Measurements from ENCODE around the gene RBM26. TPM values are rescaled to one million over a fixed set of nuclear protein-coding genes. Genes with fewer than 3 reads are reported as not detected.

Gene RBM26
- total RNA-seq, 6 donors from 2014 or later = 27.7 to 70.1 (median 32.9) TPM

GRCh38 chr13:79369226-79369625 is 36.8 kb downstream of the RBM26 start:
- Histone ChIP-seq H3K27me3 (no peaks in the 10 kb centered on the region), H3K4me1 (no peaks in the 10 kb centered on the region), H3K36me3 (peaks cover 19 to 73% (median 42%) of the 10 kb centered on the region in 4 donors), H3K9me3 (no peaks in the 10 kb centered on the region), H3K4me3 (no peak overlapping the region), H3K27ac (no peak overlapping the region)
- no peak for ATAC-seq (ENCODE audit: low FRiP score in 2 of 2)
- TF ChIP-seq EP300 (IDR thresholded peaks at IDR 0.05) (no peak), POLR2A (IDR thresholded peaks at IDR 0.05) (no peak), CTCF (IDR thresholded peaks at IDR 0.05) (no peak), POLR2AphosphoS5 (IDR thresholded peaks at IDR 0.05) (no peak)
- DNase-seq = no peak
- 89 to 91% methylated on average over 1 of the region's 1 CpG for WGBS, 2 donors

- Histone ChIP-seq H3K36me3 (peaks cover 12 to 81% (median 39%) of the 10 kb centered on the region in 4 donors), H3K27me3 (no peaks in the 10 kb centered on the region), H3K27ac (no peak overlapping the region), H3K4me3 (no peak overlapping the region), H3K4me1 (no peaks in the 10 kb centered on the region), H3K9me3 (no peaks in the 10 kb centered on the region)
- 80 to 83% methylated on average over 2 of the region's 2 CpGs for WGBS, 2 donors
- DNase-seq (no peak), ATAC-seq (ENCODE audit: low FRiP score in 2 of 2) (no peak)
- TF ChIP-seq POLR2A (IDR thresholded peaks at IDR 0.05) (no peak), CTCF (IDR thresholded peaks at IDR 0.05) (no peak), EP300 (IDR thresholded peaks at IDR 0.05) (no peak), POLR2AphosphoS5 (IDR thresholded peaks at IDR 0.05) (no peak)
Measured at GRCh38 chr13:79365981-79366380, 40.1 kb downstream of the RBM26 start.

DNA sequence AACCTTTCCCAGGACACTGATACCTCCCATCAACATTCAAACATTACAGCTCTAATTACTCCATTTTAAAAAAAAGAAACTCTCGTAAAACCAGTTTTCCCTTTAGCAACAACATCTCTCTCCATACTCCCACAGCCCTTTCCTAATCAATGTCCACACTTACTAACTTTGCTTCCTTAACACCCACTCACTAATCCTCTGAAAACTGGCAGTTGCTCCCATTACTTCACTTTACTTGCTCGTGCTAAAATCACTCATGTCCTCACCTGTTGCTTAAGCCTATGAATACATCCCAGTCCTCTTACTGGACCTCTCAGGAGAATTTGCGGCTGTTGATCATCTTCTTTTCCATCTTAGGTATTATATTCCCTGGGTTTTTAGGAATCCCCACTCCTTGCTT is 44.8 kb downstream of the RBM26 start:
- DNase-seq (no peak), ATAC-seq (ENCODE audit: low FRiP score in 2 of 2) (no peak)
- WGBS, 2 donors = 77 to 90% methylated on average over 3 of the region's 3 CpGs

GRCh38 chr13:79360095-79360494 is 46.0 kb downstream of the RBM26 start:
- H3K9me3 ChIP-seq = no peaks in the 10 kb centered on the region
- H3K36me3 ChIP-seq = peaks cover 3 to 73% (median 12%) of the 10 kb centered on the region in 4 donors
- no peak for DNase-seq
- H3K27ac ChIP-seq = no peak overlapping the region
- no peak for ATAC-seq (ENCODE audit: low FRiP score in 2 of 2)
- no peaks in the 10 kb centered on the region for H3K27me3 ChIP-seq
- 60 to 78% methylated on average over 1 of the region's 1 CpG for WGBS, 2 donors
- no peak overlapping the region for H3K4me3 ChIP-seq
- no peak for TF ChIP-seq POLR2AphosphoS5 (IDR thresholded peaks at IDR 0.05)
- TF ChIP-seq EP300 (IDR thresholded peaks at IDR 0.05) = no peak
- no peak for TF ChIP-seq POLR2A (IDR thresholded peaks at IDR 0.05)
- no peak for TF ChIP-seq CTCF (IDR thresholded peaks at IDR 0.05)
- H3K4me1 ChIP-seq = no peaks in the 10 kb centered on the region

More for the DNA sequence above, 44.8 kb downstream of the RBM26 start:
- Histone ChIP-seq H3K36me3 (peaks cover 7 to 75% (median 22%) of the 10 kb centered on the region in 4 donors), H3K4me3 (no peak overlapping the region), H3K4me1 (no peaks in the 10 kb centered on the region), H3K27me3 (no peaks in the 10 kb centered on the region), H3K27ac (no peak overlapping the region), H3K9me3 (no peaks in the 10 kb centered on the region)
- TF ChIP-seq EP300 (IDR thresholded peaks at IDR 0.05) = no peak
- TF ChIP-seq CTCF (IDR thresholded peaks at IDR 0.05) = no peak
- TF ChIP-seq POLR2A (IDR thresholded peaks at IDR 0.05) = no peak
- TF ChIP-seq POLR2AphosphoS5 (IDR thresholded peaks at IDR 0.05) = no peak

DNA sequence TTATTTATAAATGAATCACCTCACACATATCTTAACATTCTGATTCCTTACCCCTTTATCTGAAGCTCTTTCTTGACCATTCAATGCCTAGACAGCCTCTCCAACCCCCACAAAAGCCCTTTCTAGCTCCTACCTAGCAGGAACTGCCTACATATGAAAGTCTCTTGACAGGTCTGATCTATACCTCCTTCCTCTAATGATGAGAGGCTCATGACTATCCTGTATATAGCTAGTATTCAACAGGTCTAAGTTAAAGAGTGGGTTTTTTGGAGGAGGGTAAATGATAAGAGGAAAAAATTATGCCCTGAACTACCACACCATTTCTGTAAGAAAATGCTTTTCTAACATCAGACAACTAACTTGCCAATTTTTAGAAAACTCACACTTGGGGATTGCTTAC is 47.0 kb downstream of the RBM26 start:
- Histone ChIP-seq H3K36me3 (peaks cover 0 to 73% (median 13%) of the 10 kb centered on the region in 4 donors), H3K27me3 (no peaks in the 10 kb centered on the region), H3K4me1 (peaks cover 0 to 5% (median 0%) of the 10 kb centered on the region in 4 donors), H3K9me3 (no peaks in the 10 kb centered on the region), H3K4me3 (no peak overlapping the region), H3K27ac (no peak overlapping the region)
- ATAC-seq (ENCODE audit: low FRiP score in 2 of 2) (no peak), DNase-seq (no peak)
- TF ChIP-seq CTCF (IDR thresholded peaks at IDR 0.05) (no peak), POLR2AphosphoS5 (IDR thresholded peaks at IDR 0.05) (no peak), POLR2A (IDR thresholded peaks at IDR 0.05) (no peak), EP300 (IDR thresholded peaks at IDR 0.05) (no peak)
